OCI-M2 (cell line): ENCODE results near the gene SNAP47.

Experiments
- DNase-seq: peaks from one replicate; lab custom pipeline; 2025; ENCODE audit not compliant: unreplicated experiment; lab: John Stamatoyannopoulos, UW

Gene SNAP47

DNA sequence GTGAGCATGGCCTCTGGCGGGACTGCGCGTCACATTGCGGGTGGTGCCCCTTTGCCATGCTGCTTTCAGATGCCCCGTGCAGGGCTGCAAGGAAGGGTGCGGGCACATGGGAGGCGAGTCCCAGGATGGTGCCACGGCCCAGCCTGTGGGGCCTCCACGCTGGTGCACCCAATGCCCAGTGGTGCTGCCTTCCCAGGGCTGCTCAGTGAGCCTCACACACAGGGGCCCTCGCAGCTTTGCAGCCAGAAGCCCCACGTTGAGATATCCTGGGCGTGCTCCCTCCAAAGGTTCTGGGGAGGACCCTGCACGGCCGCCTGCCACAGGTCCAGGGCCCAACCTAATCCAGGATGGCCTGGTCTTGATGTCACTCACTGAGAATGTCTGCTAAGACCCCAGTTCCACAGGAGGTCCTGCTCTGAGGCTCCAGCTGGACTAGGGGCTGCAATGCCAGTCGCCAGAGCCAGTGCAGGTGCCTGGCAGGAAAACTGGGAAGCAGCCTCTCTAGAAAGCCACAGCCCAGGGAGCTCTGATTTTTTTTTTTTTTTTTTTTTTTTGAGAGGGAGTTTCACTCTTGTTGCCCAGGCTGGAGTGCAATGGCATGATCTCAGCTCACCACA lies 46.2 kb downstream of the SNAP47 start:
- no peak for DNase-seq

GRCh38 chr1:227782226-227782625 lies 47.0 kb downstream of the SNAP47 start:
- no peak for DNase-seq

DNA sequence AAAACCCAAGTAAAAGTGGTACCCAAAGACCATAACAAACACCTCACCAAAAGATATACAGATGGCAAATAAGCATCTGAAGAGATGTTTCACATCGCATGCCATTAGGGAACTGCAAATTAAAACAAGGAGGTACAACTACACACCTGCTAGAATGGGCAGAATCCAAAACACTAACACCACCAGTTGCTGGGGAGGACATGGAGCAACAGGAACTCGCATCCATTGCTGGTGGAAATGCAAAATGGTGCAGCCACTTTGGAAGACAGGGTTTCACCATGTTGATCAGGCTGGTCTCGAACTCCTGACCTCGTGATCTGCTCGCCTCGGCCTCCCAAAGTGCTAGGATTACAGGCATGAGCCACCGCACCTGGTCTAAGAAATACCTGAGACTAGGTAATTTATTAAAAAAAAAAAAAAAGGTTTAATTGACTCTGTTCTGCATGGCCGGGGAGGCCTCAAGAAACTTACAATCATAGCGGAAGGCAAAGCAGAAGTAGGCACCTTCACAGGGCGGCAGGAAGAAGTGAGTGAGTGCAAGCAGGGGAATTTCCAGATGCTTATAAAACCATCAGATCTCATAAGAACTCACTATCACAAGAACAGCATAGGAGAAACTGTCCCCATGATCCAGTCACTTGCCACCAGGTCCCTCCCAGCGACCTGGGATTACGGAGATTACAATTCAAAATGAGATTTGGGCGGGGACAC lies 50.0 kb downstream of the SNAP47 start:
- no peak for DNase-seq

DNA sequence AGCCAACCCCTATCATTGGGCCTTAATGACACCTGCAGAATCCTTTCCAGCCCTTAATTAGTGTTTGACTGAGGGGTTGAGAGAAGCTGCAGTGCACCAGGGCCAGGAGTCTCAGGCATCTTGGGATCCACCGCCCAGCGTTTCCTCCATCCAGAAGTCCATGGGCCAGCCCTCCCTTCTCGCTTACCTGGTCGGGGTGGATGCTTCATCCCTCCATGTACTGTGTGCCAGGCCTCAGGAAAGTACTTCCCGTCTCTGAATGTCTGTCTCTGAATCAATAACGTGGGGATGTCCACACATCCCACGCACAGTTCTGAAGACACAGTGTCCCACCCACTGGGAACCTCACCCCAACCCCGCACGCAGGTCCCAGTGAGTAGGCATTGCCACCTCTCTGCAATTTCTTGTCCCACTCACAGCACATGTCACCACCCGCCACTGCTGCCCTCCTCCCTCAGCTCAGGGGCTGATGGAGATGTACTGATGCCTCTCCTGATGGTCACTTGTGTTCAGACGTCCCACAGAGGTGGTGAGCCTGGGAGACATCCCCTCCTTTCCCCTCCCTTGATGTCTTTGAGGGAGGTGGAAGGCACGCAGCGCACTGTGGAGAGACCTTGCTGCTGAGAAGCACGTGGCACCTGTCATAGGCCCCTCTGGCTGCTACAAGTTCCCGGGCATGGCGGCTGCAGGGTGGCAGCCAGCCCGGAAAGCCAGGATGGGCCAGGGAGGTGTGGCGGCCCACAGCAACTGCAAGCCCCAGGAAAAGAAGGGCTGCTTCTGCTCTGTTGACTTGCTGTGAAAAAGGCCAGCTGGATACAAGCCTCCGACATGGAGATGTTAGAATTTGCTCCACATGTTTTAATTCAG lies 50.8 kb downstream of the SNAP47 start:
- no peak for DNase-seq

DNA sequence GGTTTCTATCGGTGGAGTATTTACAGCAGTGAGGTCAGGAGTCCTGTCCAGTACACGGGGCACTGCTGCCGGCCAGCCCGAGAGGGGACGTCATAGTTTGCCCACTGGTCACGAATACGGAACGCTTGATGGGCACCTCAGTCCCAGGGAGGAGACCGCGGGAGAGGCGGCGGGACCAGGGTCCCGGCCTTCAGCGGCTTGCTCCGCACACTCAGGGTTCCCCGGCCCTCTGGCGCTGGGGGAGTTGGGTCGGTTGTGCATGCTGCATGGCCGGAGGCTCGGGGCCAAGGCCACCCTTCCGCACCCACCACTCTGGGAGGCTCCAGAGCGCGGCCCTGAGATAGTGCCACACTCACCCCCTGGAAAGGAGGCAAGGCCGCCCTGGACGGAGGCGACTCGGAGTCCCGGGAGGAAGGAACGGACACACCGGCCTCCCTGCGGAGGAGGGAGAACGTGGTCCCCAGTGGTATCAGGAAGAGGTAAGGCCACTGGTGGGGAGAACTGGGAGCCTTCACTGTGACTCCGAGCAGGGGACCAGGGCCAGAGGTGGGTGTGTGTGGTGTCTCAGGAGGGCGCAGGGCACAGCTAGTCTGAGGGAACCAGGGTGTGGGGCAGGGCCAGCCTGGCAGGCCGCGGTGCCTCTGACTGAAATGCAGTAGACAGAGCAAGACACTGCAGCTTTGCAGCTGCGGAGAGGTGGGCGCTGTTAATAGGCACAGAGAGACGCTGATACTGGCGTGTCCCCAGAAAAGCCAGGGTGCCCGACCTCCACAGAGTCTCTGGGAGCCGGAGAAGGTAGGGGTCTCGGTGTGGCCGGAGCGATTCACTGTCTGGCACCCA lies 51.7 kb downstream of the SNAP47 start:
- no peak for DNase-seq

DNA sequence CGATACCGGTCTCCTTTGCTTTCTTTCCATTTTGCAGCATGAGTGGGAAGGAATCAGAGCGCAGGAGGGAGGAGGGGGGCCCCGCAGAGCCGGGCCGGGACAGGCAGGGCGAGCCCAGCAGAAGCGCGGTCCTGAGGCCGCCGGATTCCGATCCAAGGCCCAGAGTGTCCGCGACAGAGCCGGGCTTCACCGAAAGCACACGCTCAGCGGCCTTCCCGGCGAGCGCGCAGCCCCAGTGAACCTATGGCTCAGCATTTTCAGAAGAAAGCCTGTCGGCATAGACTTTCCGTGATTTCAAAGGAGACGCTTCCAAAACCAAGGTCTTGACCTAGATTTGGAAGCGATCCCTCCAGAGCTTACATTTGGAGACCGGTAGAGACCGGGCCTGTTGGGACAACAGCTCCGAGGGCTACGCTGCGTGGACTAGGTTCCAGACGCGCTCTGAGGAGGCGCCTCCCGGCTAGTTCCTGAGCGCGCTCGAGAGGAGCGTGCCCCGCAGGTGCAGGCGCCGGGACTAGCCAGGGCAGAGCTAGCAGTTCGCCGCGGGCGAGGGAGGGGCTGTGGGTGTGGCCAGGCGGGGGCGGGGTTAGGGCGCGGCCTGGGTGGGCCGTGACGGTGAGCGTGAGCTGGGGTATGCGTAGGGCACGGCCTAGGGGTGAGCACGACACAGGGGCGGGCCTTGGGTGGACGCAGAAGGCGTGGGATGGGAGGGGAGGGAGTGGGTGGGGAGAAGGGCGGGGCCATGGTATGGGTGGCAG lies 52.5 kb downstream of the SNAP47 start:
- no peak for DNase-seq

GRCh38 chr1:227788271-227789083 lies 53.2 kb downstream of the SNAP47 start:
- DNase-seq = no peak

DNA sequence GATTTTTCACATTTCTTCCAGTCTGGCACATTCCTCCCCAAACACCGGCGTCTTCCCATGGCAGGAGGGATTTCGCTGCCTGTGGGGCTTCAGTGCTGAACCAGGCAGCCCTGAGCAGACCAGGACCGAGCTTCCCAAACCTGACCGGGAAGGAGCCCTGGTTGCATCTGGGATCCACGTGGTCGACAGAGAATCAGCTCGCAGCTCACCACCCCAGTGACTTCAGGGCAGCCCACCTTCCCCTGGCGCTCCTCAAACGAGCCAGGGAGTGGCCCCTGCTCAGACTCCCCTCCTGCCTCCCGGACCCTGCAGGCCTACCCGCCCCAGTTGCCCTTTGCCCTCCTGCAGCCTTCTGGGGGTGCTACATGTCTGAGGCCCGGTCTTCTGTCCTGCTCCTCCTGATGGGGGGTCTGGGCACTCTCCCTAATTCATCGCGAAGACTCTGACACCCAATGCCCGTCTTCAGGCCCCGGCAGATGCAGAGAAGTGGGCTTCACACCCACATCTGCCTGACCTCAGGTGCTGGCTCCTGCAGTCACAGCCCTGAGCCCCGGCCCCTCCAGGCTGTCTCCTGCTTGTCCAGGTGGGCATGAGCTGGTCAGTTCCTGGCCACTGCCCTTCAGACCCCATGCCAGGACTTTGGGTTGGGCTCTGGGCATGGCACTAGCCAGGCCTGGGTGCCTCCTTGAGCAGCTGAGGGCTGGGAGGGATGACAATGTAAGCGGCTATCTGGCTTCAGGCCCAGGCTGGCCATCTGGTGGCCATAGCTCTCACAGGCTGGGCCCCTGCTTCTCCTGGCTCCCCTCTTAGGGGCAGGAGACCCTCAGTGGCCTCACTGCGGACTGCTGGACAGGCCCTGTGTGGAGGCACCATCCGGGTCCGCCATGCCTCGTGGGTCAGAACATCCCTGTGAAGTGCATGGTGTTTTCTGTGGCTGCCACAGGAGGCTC lies 54.1 kb downstream of the SNAP47 start:
- DNase-seq = no peak

DNA sequence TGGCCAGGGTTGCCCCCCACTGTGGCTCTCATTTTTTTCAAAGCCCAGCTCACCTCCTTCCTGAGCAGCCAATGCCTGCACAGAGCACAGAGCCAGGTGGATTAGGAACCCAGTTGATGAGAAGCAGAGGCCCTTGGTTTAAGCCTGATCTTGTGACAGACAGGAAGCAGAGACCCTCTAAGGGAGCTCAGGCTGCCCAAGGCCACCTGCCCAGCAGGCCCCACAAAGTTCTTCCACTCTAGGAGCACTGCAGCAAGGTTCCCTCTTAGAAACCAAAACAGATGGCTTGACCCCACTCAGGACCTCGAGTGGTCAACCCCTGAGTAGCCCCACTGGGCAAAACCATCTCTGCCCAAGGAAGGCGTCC lies 54.8 kb downstream of the SNAP47 start:
- DNase-seq = no peak

DNA sequence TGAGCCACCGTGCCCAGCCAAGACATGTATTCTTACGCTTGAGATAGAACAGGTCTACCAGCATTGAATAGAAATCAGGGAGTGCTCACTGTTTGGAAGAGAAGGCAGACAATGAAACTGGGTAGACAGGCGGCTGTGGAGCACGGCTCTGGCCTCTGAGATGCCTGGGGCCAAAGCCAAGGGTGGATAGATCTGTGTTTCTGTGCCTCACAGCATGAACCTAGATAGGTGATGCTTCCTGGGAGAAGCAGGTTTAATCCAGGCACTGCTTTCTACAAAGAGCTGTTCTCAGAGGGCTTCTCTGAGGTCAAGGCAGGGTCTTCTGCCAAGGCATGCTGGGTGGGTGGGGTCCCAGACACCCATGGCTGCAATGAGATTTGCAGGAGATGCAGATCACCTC lies 55.6 kb downstream of the SNAP47 start:
- no peak for DNase-seq

GRCh38 chr1:227791425-227792143 lies 56.3 kb downstream of the SNAP47 start:
- no peak for DNase-seq

DNA sequence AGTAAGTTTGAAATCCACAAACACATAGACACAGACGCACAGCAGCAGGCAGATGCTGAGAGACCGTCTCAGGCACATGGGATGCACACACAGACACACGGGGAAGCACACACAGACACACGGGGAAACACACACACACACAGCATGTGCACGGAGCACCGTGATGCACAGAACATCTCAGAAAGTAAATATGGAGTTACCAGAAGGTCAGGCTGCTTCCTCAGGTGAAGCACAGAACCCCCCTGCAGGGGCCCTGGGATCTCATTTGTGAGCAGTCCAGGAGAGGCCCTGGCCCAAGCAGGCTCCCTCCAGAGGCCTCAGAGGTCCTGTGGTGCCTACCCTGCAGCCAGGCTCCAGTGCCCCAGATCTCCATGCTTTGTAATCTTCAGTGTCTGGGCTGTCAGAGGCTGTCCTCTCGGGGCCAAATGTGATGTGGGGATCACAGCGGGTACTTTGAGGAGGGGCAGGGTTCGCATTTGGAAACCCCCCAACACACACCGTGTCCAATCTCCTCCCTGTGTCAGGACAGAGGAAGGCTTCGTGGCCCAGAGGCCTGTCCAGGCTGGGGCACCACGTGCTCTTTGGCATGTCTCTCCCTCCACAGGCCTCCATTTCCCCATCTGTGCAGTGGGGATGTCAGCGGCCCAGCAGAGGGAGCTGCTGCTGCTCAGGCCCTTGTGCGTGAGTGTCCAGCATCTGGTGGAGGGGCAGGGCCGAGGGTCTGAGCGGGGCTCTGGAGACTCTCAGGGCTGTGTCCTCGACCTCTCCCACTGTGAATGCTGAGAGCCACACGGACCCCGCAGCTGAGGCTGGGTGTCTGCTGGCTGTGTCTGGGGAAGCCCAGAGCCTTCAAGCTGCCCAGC lies 57.2 kb downstream of the SNAP47 start:
- no peak for DNase-seq

DNA sequence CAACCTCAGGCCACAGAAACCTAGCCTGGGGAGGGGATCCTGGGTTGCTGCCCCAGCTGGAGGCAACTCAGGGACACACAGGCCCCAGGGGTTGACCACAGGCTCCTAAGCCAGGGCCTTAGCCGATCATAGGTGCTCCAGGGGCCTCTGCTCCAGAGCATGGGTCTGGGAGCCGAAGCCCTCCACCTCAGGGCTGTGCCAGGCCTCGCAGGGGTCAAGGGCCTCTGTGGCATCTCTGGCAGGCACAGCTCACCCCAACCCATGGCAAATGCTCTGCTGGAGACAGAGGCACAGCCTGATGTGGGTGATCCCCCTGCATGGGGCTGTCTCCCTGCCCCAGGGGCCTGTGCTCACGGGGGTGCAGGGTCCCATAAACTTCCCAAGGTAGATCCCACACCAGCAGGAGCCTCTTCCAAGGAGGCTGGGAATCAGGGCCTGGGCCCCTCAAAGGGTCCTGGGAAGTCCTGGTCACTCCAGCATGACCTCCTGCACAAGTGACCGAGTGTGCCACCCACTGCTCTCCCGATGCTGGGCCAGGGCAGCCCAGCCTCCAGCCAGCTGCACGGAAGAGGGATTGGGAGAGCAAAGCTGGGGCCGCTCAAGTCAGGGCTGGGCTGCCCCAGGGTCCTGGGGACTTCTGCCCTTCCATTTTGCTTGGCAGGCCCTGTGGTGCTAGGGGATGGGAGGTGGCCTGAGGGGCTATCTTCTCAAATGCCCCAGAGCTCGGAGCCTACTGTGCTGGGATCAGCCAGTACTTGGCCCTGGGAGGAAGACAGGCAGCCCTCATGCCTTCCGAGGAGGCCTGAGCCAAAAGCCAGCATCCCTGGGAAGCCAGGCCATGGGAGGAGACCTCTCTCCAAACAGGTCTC lies 58.1 kb downstream of the SNAP47 start:
- no peak for DNase-seq

DNA sequence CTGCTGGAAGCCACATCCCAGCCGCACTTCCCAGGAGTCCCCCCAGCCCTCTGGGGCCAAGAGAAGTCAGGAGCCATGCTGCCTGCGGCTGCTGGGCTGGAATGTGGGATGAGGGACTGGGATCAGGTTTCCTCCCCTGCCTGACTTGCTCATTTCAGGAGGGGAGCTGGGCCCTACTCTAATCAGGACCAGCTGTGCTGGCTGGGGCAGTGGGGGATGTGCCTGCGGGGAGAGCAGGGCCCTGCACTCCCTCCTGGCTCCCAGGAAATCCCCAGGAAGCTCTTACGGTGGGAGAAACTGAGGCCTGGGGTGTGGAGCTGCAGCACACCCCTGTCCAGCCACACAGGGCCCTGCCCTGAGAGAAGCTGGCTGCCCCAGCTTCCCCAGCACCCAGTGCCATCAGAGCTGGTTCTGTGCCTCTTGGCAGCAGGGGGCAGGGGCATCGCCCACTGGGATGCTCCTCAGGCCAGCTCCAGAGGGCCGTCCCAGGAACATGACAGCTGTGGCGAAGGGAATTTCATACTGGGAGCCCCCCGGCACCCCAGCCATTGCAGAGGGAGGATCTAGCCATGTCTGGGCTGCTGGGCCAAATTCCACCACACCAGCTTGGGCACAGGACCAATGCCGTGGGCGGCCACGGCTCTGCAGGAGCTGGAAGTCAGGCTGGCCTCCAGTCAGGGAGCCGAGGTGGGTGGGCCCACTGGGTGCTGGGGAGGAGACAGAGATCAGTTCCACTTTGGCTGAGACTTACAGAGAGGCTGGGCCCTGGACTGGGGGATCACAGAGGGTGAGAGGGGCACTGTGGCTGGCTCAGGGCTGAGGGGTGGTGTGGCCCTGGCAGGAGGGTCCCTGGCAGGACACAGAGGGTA lies 58.9 kb downstream of the SNAP47 start:
- DNase-seq = no peak

DNA sequence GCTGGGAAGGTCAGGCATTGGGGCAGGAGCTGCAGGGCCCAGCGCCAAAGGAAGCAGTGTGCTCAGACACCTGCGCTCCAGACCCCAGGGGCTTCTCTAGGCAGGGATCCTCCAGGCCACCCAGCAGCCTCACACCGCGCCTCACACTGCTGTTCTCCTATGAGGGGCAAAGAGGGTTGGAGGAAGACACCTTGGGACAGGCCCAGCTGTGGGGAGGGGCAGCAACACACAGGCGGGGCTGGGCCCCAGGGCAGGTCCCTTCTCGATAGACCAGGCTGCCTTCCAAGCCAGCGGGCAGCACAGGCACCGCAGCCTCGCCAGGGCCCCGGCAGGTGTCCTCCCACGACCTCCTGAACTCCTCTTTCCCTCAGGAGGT lies 59.6 kb downstream of the SNAP47 start:
- DNase-seq = no peak
